ENCODE measurements around the gene AIP.
"Not testable (repeated sequence)": the region's sequence is repeated elsewhere in the genome, so short reads cannot be mapped to it uniquely, and the experiment has no call there.

AIP gene

GRCh38 chr11:67469508-67469811 is 13.4 kb upstream of the AIP start:
- DNase-seq: no peak

- no peak for DNase-seq
Observed at GRCh38 chr11:67470337-67471002, 12.4 kb upstream of the AIP start.

- no peak for DNase-seq
Observed at GRCh38 chr11:67472882-67473281, 9.9 kb upstream of the AIP start.

DNA sequence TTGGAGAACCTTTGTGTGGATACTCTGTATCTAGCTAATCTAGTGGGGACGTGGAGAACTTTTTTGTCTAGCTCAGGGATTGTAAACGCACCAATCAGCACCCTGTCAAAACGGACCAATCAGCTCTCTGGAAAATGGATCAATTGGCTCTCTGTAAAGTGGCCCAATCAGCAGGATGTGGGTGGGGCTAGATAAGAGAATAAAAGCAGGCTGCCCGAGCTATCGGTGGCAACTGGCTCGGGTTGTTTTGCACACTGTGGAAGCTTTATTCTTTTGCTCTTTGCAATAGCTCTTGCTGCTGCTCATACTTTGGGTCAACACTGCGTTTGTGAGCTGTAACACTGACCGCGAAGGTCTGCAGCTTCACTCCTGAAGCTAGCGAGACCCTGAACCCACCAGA is 6.1 kb upstream of the AIP start:
- DNase-seq: not testable (repeated sequence)

DNA sequence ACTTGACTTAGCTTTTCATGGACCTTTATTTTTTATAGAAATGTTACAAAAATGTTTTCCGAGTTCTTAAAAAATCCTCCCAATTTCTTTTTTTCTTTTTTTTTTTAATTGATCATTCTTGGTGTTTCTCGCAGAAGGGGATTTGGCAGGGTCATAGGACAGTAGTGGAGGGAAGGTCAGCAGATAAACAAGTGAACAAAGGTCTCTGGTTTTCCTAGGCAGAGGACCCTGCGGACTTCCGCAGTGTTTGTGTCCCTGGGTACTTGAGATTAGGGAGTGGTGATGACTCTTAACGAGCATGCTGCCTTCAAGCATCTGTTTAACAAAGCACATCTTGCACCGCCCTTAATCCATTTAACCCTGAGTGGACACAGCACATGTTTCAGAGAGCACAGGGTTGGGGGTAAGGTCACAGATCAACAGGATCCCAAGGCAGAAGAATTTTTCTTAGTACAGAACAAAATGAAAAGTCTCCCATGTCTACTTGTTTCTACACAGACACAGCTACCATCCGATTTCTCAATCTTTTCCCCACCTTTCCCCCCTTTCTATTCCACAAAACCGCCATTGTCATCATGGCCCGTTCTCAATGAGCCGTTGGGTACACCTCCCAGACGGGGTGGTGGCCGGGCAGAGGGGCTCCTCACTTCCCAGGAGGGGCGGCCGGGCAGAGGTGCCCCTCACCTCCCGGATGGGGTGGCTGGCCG is 5.3 kb upstream of the AIP start:
- DNase-seq: not testable (repeated sequence)

- no peak for DNase-seq
Observed at GRCh38 chr11:67482275-67482826, 475 bp upstream of the AIP start.

- DNase-seq: peak in 2 of 4 experiments; percentile 20 to 31
Observed at GRCh38 chr11:67483831-67484665, 1.2 kb downstream of the AIP start.

GRCh38 chr11:67484847-67485311 is 2.1 kb downstream of the AIP start:
- DNase-seq: peak in 2 of 4 experiments; percentile 20 to 26

GRCh38 chr11:67485873-67486361 is 3.1 kb downstream of the AIP start:
- not testable (repeated sequence) for DNase-seq

GRCh38 chr11:67486481-67487195 is 3.8 kb downstream of the AIP start:
- DNase-seq: no peak

DNA sequence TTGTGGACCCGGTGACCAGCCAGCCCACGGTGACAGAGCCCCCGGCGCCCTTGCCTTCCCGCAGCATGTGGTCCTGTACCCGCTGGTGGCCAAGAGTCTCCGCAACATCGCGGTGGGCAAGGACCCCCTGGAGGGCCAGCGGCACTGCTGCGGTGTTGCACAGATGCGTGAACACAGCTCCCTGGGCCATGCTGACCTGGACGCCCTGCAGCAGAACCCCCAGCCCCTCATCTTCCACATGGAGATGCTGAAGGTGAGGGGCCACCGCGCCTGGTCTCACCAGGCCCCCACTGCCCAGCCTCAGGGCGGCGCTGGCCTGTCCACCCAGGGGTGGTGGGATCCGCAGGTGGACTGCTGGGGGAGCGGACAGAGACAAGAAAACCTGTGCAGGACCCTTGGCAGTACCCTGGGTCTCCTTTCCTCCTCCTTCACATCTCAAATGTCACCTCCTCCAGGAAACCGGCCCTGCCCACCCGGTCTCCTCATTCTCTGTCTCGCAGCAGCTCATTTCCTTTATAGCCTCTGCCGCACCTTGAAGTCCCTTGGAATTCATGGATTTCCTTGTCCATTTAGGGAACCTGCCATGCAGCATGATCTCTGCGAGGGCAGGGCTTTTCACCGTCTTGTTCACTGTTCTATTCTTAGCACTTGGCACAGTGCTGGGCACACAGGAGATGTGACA is 6.5 kb downstream of the AIP start:
- no peak for DNase-seq

- no peak for DNase-seq
Observed at GRCh38 chr11:67489885-67490726, 7.3 kb downstream of the AIP start.

DNA sequence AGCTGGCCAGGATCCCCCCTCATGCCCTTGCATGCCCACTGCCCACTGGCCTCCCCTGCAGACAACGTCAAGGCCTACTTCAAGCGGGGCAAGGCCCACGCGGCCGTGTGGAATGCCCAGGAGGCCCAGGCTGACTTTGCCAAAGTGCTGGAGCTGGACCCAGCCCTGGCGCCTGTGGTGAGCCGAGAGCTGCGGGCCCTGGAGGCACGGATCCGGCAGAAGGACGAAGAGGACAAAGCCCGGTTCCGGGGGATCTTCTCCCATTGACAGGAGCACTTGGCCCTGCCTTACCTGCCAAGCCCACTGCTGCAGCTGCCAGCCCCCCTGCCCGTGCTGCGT is 7.9 kb downstream of the AIP start:
- no peak for DNase-seq

DNA sequence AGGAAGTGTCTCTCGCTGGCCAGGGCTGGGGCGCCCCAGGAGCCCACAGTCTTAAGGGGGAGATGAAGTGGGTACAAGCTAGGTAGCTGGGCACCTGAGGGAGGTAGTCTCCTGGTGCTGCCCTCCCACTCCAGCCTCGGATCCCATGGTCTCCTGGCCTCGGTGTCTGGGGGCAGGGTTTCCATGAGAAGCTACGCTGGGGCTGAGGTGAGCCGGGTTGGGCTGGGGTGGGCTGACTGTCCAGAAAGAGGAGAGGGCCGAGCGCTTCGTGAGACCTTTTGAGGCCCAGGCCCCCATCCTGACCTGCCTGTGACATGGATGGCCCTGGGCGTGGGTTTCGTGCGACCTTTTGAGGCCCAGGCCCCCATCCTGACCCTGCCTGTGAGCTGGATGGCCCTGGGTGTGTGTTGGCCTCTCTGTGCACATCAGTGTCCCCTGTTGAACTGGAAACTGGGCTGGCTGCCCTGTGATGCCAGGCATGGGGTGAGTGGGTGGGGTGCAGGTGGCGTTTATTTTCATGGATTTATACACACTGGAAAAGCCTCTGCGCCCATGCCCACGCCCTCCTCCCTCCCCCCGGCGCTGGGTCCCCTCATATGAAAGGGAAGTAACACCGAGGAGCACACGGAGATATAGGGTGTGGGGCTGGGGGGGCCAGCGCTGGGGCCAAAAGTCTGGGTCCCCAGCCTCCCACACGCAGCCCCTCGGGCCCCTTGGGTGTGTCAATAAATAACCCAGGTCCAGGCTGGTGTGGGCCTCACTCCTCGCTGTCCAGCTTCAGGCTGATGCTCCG is 8.6 kb downstream of the AIP start:
- DNase-seq: no peak

- DNase-seq: no peak
Observed at GRCh38 chr11:67492069-67492727, 9.4 kb downstream of the AIP start.

GRCh38 chr11:67492801-67493547 is 10.1 kb downstream of the AIP start:
- no peak for DNase-seq

DNA sequence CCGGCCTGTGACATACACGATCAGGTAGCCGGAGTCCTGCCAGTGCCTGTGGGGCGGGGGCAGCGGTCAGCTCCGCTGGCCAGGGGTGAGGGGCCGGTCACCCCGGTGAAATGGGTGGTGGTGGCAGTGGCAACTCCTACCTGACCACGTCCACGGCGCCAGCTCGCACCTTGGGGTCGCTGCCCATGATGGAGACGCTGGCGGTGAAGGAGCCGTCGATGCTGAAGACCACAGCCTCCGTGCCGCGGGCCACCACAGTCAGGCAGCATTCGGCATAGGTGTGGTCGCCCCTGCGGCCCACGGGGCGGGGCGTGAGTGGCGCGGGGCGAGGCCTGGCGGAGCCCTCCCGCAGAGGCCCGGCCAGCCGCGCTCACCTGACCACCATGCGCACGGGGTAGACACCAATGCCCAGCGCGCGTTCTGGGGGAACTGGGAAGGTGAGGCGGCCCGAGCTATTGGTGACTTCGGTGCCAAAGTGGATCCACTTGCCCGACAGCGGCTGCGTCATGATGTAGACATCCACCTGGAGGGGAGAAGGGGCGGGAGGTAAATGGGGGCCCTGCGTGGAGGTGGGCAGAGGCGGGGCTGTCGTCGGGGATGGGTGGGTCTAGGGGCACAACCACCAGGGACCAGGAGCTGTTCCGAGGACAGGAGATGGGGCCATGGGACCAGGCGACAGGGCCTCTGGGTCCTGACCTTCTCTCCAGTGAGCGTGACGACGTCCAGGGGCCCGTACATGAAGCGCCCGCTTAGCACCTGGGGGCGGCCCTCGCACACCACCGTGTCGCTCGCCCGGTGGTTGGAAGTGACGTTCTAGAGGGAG is 10.9 kb downstream of the AIP start:
- DNase-seq: no peak
